NCI-H2227 treated with DMSO at 0.1 percent for 48 hours (cell line): Measurements from ENCODE around the gene GJB3.
"Not testable (repeated sequence)": the region's sequence is repeated elsewhere in the genome, so short reads cannot be mapped to it uniquely, and the experiment has no call there.

Experiments used
- DNase-seq: peaks from one replicate; lab custom pipeline; 2025; lab: John Stamatoyannopoulos, UW

GJB3 gene

GRCh38 chr1:34761176-34761761, 19.7 kb upstream of the GJB3 start:
- no peak for DNase-seq

GRCh38 chr1:34761776-34762307, 19.2 kb upstream of the GJB3 start:
- DNase-seq: no peak

- DNase-seq: no peak
These were observed 18.4 kb upstream of the GJB3 start for GRCh38 chr1:34762474-34763141.

GRCh38 chr1:34763142-34763781, 17.8 kb upstream of the GJB3 start:
- DNase-seq: no peak

- no peak for DNase-seq
These were observed 12.2 kb upstream of the GJB3 start for GRCh38 chr1:34768856-34769255.

GRCh38 chr1:34770891-34771504, 10.0 kb upstream of the GJB3 start:
- no peak for DNase-seq

- DNase-seq: no peak
These were observed 9.2 kb upstream of the GJB3 start for GRCh38 chr1:34771573-34772371.

- DNase-seq: not testable (repeated sequence)
These were observed 7.9 kb upstream of the GJB3 start for GRCh38 chr1:34773114-34773513.

- DNase-seq: no peak
These were observed 6.1 kb upstream of the GJB3 start for GRCh38 chr1:34774957-34775356.

- DNase-seq: no peak
These were observed 4.1 kb upstream of the GJB3 start for GRCh38 chr1:34776911-34777310.

GRCh38 chr1:34777519-34778321, 3.3 kb upstream of the GJB3 start:
- no peak for DNase-seq

GRCh38 chr1:34778381-34778780, 2.6 kb upstream of the GJB3 start:
- DNase-seq: no peak

GRCh38 chr1:34779005-34779404, 2.0 kb upstream of the GJB3 start:
- DNase-seq: no peak

- DNase-seq: no peak
These were observed 1.5 kb upstream of the GJB3 start for GRCh38 chr1:34779526-34779925.

GRCh38 chr1:34779962-34780361, 1.1 kb upstream of the GJB3 start:
- no peak for DNase-seq

GRCh38 chr1:34780528-34780927, 486 bp upstream of the GJB3 start:
- DNase-seq: no peak

- DNase-seq: no peak
These were observed 904 bp downstream of the GJB3 start for GRCh38 chr1:34781844-34782391.

GRCh38 chr1:34784751-34785221, 3.8 kb downstream of the GJB3 start:
- DNase-seq: no peak

- DNase-seq: no peak
These were observed 4.3 kb downstream of the GJB3 start for GRCh38 chr1:34785231-34785874.

- no peak for DNase-seq
These were observed 5.0 kb downstream of the GJB3 start for GRCh38 chr1:34785875-34786470.
